HG03571 (cell line): ENCODE results near the gene CLMP.

Source experiments
- ATAC-seq: cut with Tn5 transposase; IDR thresholded peaks from one replicate; pipeline ENCODE4 v1.9.1; 2021; ENCODE audit not compliant: unreplicated experiment

Gene CLMP

DNA sequence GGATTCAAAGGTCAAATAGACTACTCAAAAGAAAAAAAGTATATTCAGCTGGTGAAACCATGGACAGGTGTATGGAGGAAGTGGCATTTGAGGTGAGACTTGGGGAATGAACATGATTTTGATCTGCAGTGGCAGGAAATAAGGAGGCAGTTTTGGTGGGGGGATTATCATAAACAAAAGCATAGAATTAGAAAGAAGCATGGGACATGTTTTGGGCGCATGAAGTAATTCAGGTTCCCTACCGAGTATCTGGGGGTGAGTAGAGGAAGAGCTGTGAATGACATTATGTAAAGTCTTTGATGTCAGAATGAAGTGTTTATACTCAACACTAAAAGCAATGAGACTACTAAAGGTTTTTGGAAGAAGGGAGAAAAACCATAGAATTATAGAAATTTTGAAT lies 3.1 kb downstream of the CLMP start:
- no peak for ATAC-seq

DNA sequence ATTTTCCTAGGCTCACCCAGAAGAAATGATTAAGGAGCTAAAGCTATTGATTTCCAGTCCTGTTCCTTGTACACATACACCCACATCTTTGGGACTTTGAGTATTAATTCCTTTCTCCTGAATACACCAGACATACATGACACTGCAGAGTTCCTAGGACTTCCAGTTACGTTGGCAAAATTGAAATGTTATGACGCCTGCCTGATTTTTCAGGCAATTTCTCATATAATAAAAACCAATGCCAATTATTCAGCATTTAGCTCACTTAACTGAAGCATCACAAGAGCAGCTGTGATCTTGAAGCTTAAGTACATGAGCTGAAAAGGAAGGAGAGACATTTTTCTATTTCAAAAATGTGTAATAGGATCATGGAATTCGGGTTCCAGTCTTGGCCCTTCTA lies 4.5 kb downstream of the CLMP start:
- no peak for ATAC-seq

- no peak for ATAC-seq
Measured at GRCh38 chr11:123188508-123189165, 6.4 kb downstream of the CLMP start.

- ATAC-seq = no peak
Measured at GRCh38 chr11:123187665-123188507, 7.2 kb downstream of the CLMP start.

GRCh38 chr11:123187248-123187647 lies 7.8 kb downstream of the CLMP start:
- no peak for ATAC-seq

DNA sequence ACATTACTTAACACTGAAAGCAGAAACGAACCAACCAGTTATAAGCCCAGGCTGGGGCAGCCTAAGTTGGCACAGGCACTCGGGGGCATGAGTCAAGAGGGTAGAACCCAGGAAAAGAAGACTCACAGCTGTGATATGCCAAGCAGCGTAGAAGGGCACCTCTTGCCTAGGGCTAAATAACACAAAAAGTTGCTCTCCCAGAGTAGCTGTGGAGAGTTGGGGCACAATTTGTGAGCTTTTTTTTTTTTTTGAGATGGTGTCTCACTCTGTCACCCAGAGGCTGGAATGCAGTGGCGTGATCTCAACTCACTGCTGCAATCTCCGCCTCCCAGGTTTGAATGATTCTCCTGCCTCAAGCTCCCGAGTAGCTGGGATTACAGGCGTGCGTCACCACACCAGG lies 8.8 kb downstream of the CLMP start:
- ATAC-seq = no peak

DNA sequence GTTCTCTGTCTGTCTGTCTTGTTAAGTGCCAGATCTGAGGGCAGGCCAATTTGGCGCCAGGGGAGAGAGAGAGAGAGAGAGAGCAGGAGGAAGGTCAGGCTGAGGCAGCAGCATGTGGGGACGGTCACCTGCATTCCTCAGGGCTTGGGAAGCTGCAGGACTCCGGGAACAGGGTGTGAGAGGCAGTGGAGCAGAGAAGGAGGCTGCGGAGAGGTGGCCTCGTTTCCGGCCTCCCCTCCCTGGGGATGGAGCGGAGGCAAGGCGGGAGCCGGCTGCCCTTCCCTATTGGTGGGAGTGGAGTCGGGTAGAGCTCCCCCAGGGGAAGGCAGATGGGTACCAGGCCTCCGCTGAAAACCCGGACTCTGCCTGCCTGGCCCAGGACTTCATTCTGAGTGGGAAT lies 9.7 kb downstream of the CLMP start:
- no peak for ATAC-seq

DNA sequence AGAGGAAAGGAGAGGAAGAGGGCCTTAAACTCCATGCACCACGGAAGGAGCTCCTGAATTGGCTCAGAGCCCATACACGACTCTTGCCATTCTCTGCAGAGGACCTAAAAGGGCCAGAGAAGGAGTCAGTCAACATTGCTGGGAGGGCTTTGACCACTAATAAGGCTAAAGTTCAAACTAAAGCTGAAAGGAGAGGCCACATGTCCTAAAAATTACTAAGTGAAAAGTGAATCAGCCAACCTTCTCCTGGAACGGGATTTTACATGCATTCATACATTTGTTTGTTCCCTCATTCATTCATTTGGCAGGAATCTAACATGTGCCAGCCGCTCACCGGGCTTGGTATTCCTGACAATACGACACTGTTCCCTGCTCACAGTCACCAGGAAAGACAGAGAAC lies 10.5 kb downstream of the CLMP start:
- no peak for ATAC-seq

DNA sequence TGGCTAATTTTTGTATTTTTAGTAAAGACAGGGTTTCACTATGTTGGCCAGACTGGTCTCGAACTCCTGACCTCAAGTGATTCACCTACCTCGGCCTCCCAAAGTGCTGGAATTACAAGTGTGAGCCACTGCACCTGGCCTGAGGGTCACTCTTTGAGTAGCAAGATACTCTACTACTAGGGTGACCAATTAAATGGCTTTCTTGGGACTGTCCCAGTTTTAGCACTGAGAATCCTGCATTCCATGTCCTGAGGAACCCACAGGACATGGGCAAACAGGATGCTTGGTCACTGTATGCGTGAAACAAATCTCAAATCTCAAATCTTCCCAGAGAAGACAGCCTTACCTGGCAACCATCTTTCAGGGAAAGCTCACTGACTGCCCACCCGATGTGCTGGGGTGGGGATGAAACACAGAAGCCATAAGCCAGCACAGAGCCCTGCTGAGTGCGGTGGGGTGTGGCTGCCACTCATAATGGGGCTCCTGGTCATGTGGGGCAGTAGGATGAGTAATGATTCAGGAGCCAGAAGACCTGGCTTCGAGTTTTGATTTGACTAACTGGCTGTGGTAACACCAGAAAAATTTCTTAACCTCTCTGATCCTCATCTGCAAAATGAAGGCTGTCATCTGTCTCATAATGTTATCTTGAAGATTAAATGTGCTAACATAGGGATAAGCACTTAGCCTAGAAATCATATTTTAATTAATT lies 11.5 kb downstream of the CLMP start:
- no peak for ATAC-seq

GRCh38 chr11:123181767-123182500 lies 13.1 kb downstream of the CLMP start:
- no peak for ATAC-seq

- no peak for ATAC-seq
Measured at GRCh38 chr11:123181075-123181474, 14.0 kb downstream of the CLMP start.

- ATAC-seq = no peak
Measured at GRCh38 chr11:123180574-123180973, 14.5 kb downstream of the CLMP start.

- ATAC-seq = no peak
Measured at GRCh38 chr11:123180166-123180565, 14.9 kb downstream of the CLMP start.

DNA sequence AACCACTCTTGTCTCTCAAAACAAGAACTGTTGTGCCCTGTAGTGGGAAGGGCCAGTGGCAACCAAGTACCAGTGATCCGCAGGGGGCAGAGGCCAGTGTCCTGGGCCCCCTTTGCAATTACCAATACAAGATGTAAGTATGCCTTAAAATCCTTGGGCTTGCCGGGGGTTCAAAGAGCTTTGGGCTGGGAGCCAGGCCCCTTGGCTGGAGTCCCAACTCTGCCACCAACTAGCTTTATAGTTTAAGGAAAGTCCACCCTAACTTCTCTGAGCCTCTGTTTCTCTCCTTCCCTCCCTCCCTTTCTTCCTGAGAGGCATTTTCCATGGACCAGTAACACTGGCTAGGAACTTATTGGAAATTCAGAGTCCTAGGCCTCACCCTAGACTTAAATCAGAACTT lies 15.5 kb downstream of the CLMP start:
- no peak for ATAC-seq

- ATAC-seq = no peak
Measured at GRCh38 chr11:123178186-123178585, 16.9 kb downstream of the CLMP start.

DNA sequence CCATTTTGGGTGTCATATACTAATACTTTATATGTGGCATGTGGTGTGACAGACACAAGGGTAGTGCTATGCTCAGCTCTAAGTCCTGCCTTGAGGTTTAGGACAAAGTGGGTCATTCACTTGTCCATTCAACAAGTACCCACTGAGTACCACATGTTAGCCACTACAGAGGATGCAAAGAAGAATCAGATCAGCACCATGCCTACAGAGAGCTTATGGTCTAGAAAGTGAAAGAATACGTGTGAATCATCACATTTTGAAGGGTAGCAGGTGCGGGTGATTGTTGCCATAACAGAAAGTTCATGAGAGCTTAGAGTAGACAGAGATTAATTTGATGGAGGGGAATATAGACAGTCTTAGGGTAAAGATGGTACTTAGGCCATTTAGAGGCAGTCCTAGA lies 18.3 kb downstream of the CLMP start:
- no peak for ATAC-seq

DNA sequence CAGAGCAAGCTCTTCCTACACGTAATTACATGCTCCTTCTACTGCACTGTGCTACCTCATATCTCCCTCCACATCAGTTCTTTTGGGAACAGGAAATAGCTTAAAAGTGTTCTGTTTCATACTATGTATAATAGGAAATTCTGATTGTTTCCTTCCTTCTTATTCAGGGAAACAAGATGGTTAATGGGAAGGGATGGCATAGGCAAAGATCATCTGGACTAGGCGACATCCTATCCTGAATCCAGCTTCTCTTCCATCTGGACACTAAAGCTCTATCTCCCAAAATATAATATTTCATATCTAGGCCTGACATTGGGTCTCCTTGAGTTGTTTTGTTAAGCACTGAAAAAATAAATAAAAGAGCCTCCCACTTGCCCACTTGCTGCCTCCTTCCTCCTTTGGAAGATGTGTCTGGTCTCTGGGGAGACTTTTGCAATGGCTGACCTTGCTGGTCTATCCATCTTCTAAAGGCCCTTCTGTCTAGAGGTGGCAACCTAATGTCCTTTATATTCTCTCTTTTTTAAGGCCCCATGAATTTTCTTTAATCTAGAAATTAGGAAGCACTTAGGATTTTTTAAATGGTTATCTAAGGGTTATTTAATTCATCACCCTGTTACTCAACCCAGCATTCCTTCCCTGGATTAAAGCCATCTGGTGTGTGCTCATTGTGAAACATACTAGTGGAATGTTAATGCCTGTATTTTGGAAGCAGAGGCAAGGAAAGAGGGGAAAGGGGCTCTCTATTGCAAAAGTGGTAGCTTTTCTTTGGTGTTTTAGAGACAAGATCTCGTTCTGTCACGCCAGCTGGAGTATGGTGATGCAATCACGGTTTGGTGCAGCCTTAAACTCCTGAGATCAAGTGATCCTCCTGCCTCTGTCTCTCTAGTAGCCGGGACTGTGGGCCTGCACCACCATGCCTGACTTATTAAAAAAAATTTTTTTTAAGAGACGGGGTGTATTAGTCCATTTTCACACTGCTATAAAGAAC lies 20.6 kb downstream of the CLMP start:
- ATAC-seq = no peak

GRCh38 chr11:123173856-123174186 lies 21.2 kb downstream of the CLMP start:
- ATAC-seq = no peak

GRCh38 chr11:123173040-123173855 lies 21.8 kb downstream of the CLMP start:
- no peak for ATAC-seq
